Ishikawa (cell line): ENCODE data around the gene IL17REL.

Experiments used
- CREB1 ChIP-seq: IDR thresholded peaks from 2 replicates; pipeline ENCODE4 v1.6.1; 2012; ENCODE audit warnings: low read depth
- EGR1 ChIP-seq: IDR thresholded peaks from 2 replicates; pipeline ENCODE4 v1.6.1; 2012
- EP300 ChIP-seq: IDR thresholded peaks from 2 replicates; pipeline ENCODE4 v1.6.1; 2012; ENCODE audit warnings: borderline replicate concordance
- MAX ChIP-seq: IDR thresholded peaks from 2 replicates; pipeline ENCODE4 v1.6.1; 2012
- NFIC ChIP-seq: IDR thresholded peaks from 2 replicates; pipeline ENCODE4 v1.6.1; 2012
- RAD21 ChIP-seq: IDR thresholded peaks from 2 replicates; pipeline ENCODE4 v1.6.1; 2012; ENCODE audit warnings: low read depth
- REST ChIP-seq: IDR thresholded peaks from 2 replicates; pipeline ENCODE4 v1.6.1; 2012; ENCODE audit warnings: low read depth, mild to moderate bottlenecking
- TAF1 ChIP-seq: IDR thresholded peaks from 2 replicates; pipeline ENCODE4 v1.6.1; 2012; ENCODE audit warnings: low read depth, mild to moderate bottlenecking
- TEAD4 ChIP-seq: IDR thresholded peaks from 2 replicates; pipeline ENCODE4 v1.6.1; 2012
- YY1 ChIP-seq: IDR thresholded peaks from 2 replicates; pipeline ENCODE4 v1.6.1; 2012; ENCODE audit warnings: low read depth

GRCh38 chr22:50007057-50007511, 5.5 kb downstream of the IL17REL start:
- no peak for TF ChIP-seq MAX
- no peak for TF ChIP-seq CREB1
- TF ChIP-seq REST = no peak
- TF ChIP-seq EP300 = no peak
- TF ChIP-seq YY1 = no peak
- no peak for TF ChIP-seq TAF1
- no peak for TF ChIP-seq EGR1
- no peak for TF ChIP-seq NFIC
- TF ChIP-seq RAD21 = no peak
- no peak for TF ChIP-seq TEAD4
